Stimulated activated CD8-positive, alpha-beta memory T cell treated with anti-CD3 and anti-CD28 coated beads, Interleukin-15, amount 100 ng/mL, for 1 hour (primary cell): ENCODE data around the gene SERPINB7.
"Not testable (repeated sequence)": the region's sequence is repeated elsewhere in the genome, so short reads cannot be mapped to it uniquely, and the experiment has no call there.

Experiments
- DNase-seq: peaks from one replicate; pipeline ENCODE4 v3.0.0-alpha.2; 2020; ENCODE audit warnings: low read depth

The SERPINB7 gene, protein sequence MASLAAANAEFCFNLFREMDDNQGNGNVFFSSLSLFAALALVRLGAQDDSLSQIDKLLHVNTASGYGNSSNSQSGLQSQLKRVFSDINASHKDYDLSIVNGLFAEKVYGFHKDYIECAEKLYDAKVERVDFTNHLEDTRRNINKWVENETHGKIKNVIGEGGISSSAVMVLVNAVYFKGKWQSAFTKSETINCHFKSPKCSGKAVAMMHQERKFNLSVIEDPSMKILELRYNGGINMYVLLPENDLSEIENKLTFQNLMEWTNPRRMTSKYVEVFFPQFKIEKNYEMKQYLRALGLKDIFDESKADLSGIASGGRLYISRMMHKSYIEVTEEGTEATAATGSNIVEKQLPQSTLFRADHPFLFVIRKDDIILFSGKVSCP

DNA sequence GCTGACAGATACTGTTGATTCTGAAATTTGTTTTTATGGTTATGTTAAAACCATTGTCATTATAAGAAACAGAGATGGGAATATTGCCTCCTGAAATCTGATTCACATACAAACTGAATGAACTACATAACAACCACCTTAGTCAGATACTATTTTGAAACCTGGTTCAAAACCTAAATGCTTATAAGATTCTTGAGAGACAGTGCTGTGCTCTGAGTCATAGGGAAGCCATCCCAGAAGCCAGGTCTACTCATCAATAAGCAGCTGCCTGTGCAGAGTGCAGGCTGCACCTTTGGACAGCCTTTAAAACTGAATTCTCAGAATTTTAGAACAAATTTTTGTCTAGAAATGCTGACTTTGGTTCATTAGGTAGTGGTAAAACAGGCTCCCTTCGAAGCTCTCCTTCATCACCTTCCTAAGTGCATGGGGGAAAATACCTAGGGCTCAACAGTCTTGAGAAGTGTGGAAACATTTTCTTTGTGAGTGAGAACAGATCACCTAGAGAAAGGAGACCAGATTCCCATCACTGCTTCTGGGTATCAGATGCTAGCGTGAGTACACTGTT is at the start of gene SERPINB7:
SERPINB7 (plus strand) TSS at position 253 of the 565 bp plus-strand sequence. CDS start 6,955 bp downstream, outside the sequence.
- DNase-seq, result no peak

DNA sequence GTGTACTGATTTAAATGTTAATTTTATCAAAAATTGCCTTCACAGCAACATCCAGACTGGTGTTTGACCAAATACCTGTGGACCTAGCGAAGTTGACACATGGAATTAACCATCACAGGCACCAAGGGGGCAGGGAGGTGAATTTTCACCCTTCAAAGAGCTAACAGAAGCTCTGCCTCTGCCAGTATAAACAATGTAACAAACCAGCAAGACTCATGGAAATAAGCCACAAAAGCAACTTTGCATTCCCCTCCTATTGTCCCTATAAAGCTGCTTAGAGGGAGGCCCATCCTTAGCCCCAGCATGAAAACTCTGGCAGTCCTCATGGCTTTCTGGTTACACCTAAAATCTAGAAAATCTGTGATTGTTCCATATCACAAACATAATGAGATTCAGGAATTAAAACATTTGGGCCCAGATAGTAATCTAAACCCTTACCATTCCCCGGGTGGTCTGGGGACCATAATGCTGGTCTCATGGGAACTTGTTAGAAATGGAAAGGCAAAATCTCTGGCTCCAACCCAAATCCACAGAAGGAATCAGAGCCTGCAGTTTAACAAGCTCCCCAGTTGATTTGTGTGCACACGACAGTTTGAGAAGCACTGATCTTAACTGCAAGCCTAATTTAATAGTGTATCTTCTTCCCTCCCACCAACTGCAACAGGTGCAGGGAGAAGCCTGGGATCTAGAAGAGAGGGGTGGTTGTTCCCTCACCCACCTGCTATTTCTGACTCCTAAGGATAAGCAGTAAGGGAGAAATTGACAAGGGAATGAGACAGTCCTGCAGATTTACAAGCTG is 49.3 kb upstream of the SERPINB7 start:
- DNase-seq, result no peak

DNA sequence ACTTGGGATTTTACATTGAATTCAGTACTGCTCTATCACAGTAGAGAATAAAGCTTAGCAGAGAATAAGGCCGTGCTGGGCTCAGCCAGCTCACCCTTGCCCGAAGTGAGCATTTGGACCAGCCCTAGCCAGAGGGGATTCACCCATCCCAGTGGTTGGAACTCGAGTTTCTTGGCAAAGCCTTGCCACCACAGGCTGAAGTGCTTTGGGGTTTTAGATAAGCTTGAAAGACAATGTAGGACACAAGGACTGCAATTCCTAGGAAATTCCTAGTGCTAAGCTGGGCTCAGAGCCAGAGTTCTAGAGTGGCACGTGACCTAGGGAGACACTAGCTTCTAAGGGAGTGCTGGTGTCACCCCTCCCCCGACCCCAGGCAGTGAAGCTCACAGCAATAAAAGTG is 44.4 kb upstream of the SERPINB7 start:
- no peak for DNase-seq

DNA sequence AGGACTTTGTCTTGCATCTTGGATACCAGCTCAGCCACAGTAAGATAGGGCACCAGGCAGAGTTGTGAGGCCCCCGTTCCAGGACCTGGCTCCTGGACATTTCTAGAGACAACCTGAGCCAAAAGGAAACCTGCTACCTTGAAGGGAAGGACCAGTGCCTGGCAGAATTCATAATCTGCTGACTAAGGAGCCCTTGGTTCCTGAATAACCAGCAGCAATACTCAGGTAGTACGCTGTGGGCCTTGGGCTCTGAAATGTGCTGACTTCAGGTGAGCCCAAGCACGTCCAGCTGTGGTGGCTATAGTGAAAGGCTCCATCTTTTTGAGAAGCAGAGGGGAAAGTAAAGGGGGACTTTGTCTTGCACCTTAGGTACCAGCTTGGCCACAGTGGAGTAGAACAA is 44.0 kb upstream of the SERPINB7 start:
- no peak for DNase-seq

DNA sequence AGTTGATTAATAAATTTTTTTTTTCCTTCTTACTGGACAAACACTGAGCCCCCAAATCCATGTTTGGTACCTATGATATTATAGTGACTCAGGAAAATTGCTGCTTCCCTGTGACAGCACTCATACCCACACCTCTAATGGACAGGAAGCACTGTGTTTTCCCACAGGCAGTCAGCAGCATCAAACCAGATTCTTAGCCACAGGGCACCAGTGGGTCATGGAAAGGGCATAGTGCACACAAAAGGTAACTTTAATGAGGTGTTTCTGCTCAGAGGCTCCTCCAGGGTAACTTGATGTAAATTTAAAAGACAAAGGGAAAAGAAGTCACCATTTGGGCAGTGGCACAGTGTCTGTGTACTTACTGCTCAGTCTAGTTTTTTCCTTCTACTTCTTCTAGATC is 38.3 kb upstream of the SERPINB7 start:
- DNase-seq, result no peak

DNA sequence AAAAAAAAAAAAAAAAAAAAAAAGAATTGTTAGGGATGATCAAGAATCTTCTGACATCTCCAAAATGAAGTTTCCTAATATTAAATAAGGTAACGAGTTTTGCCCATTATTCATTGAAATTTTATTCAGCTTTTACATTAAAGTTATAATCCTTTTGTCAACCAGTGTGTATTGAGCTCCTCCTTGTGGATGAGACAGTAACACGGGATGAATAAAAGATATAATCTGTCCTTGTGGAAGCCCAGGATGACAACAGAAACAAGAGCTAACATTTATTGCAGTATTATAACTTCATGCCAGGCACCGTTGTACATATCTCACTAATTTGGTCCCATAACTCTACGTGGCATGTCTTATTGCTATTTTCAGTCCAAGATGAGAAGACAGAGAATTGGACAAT is 33.4 kb upstream of the SERPINB7 start:
- DNase-seq, result no peak

DNA sequence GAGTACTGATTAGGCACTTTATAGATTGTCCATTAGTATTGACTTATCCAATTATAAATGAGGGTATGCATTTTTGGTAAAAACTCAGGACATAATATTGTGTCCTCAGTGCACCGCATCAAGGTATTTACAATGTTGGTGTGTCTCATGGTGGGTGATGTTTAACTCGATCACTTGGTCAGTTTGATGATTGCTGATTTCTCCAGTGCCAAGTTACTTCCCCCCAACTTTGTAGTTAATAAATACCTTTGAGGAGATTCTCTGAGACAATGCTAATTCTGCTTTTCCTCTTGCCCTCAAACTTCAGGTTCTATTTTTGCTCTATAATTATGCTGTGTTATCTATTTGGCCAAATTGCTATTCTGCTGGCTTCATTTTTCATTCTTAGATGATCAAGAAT is 28.2 kb upstream of the SERPINB7 start:
- no peak for DNase-seq

DNA sequence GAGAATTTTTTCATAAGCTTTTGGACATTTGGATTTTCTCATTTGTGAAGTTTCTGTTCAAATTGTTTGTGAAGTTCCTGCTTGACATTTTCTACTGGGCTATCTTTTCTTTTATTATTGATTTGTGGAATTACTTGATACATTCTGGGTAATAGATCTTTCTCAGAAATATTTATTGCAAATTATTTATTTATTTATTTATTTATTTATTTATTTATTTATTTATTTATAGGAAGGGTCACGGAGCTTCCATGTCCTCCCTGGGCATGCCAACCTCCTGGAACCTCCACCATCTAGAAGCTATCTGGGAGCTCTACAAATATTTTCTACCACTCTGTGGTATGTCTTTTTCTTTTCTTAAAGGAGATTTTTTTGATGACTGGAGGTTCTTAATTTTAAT is 25.7 kb upstream of the SERPINB7 start:
- DNase-seq, result no peak

DNA sequence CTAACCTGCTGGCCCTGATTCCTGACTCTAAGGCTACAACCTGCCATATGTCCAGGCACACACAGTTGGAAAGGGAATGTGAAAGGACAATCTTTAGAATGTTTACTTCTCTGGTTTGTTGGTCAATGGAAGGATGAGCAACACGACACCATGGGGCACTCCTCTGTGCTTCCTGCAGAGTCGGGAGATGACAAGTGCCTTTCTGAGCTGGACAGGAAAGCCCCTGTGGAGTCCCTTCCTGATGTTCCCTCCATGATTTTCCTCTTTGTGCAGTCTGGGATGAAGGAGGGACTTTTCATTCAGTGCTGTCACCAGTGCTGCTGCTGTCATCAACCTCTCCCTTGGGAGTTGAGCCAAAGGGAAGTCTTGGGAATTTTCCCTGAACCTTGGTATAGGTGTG is 22.6 kb upstream of the SERPINB7 start:
- DNase-seq, result no peak

DNA sequence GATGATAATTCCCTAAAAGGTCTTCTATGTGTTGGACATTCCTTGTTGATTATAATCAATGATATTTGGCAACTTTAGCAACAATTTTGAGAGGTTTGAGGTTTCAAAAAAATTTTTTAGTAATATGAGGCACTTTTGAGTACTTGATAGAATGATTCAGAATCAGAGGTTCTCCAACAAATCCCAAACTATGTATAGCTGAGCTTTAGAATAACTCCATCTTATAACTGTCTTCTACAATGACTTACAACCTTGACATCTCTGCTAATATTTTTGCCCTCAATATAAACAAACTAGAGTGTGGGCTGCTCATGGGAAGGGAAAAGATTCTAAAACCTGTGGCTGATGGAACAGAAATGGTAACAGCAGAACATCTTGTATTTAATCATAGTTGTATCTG is 21.5 kb upstream of the SERPINB7 start:
- DNase-seq, result no peak

DNA sequence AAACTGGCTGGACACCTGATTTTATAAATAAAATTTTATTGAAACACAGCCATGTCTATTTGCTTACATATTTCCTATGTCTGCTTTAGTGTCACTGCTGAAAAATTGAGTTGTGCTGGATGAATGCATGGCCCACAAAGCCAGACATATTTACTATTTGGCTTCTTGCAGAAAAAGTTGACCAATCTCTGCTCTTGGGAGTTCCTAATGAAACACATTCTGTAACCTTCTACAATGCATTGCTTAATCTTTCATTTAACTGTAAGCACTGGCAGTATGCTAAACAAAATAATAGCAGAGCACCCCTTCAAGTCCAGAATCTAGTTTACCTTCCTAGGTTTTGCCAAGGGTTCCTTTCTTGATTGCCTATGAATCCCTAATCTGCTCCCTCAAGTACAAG is 17.7 kb upstream of the SERPINB7 start:
- DNase-seq, result no peak

DNA sequence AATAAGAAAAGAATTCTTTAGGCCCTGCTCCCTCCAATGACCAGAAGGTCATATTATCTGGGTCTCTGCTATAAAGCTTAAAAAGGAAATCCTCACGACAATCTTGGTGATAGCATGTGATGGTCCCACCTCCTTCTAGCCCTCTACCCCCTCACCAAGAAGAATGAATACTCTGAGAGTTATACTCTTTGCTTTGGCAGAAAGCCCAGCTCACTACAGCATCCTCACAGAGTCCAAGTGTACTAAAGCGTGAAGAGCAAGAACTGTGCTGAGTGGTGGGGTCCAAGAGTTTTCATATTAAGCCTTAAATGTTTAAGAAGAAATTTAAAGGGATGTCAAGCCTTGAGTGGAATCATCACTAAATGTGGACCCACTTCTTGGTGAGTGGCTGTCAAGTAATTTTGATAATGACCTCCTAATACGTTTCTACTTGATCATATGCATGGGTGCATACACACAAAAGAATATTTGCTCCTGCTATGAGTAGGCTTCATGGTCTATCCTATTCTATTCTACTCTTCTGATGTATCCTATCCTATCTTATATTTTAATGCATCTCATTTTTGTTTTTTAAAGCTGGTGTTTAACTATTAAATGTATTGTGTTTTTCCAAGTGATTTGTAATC is 16.5 kb upstream of the SERPINB7 start:
- DNase-seq, result no peak

DNA sequence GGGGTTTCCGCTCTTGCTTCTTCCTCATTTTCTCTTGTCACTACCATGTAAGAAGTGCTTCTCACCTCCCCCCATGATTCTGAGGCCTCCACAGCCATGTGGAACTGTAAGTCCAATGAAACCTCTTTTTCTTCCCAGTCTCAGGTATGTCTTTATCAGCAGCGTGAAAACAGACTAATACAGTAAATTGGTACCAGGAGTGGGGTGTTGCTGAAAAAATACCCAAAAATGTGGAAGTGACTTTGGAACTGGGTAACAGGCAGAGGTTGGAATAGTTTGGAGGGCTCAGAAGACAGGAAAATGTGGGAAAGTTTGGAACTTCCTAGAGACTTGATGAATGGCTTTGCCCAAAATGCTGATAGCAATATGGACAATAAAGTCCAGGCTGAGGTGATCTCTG is 15.4 kb upstream of the SERPINB7 start:
- DNase-seq, result not testable (repeated sequence)

DNA sequence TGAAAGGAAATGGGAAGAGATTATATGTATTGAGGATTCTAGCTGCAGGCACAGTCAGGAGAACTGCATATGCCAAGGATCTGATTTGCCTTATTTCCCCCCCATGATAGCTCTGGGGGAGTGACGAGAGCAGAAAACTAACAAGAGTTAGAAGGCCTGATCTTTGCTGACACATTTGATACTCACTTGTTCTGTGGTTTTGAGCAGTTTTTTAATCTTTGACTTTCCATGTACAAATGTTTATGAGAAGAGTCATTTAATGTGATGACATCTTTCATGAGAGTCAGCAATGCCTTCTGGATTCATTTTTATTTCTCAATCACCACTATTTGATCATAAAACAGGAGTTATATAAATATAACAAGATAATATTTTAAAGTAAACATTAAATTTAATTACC is 12.7 kb upstream of the SERPINB7 start:
- no peak for DNase-seq

DNA sequence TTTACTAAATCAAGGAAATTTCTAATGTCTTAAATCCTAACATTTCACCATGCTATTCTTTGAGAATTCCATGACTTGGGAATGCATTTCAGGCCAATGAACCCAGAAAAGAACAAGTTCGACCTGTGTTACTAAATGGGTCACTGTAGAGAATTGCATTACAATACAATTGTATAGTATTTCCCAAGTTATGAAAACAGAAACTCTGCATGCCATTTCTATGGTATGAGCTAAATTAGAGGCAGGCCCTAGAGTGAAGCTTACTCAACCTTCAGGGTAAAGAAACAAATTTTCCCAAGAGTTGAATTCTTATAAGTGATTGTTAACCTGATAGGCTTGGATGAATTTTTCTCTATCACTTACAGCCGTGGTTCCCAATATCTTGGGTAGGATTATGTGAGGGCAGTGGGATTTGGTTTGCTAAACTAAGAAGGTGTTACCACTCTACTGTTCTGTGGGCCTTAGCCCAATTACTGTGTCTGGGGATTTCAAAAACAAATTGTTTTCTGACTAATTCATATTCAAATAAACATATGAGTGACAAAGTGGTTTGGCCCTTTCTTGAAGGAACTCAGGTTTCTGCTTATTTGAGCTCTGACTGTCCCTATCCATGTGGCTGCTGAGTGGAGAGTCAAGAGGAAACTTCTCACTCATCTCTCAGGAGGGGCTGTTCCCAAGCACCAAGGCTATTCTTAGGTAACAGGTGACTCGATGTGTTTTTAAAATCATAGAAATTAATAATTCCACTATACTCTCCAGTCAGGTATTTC is 11.2 kb upstream of the SERPINB7 start:
- DNase-seq, result no peak

DNA sequence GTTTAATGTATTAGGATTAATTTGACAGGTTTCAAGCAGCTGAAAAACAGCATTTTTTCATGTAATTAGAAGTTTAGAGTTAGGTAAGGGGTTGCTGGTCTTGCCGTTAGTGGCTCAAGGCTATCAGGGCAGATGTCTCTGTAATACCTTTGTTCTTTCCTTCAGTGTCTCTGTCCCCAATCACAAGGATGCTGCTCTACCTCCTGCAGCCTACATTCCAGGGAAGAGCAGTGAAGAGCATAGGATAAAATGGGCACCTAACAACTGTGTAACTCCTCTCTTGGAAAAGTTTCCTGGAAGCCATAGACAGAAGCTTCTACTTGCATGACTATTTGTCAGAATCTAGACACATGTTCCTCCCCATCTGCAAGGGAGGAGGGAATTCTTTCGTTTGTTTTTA is 9.4 kb upstream of the SERPINB7 start:
- DNase-seq, result no peak

DNA sequence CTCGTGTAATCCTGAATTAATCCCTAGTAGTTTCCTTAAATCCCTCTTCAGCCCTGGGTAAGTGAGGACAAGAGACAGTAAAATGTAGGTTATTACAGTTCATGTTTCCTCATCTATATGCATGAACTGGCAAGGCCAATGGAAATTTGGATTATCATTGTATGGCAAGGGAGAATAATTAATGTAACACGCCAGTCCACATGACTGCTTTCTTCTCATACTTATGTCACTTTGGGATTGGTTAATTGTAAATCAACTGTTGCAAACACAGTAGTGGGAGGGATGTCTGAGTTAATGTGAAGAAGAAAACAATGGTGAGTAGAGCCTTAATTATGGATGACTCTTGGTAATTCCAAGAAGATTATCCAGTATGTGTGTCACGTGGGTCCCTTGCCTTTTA is 1.7 kb upstream of the SERPINB7 start:
- DNase-seq, result no peak

DNA sequence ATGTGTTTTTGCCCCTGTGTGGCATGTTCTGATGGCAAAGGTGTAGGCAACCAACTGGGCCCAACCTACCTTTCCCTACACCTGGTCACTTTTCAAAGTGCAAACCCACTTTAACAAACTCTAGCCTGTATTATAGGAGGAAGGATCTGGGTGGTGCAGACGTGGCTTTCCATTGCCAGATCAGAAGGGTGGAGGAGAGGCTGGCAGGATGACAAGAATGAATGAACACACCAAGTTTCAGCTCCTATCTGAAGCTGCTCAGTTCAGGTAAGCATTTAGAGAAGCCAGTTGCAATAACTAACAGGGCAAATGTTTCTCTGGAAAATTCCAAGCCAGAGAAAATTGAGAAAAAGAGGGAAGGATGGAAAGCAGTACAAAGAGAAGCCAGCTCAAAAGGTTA is 707 bp upstream of the SERPINB7 start:
- no peak for DNase-seq

DNA sequence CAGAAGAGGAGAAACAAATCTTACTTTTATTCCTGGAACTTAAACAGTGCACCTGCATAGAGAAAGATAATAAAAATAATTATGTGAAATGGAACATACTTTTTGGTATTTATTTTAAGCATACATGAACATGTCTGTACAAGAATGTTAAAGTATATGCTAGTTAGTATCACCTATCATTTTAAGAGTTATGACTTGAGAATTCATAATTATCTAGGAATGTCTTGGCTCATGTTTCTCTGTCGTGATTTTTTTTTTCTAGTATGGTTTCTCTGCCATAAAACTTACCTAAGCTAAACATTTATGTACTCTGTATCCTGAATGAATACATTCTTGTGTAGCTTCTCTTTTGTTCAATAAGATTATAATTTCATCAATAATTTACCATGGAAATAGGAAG is 4.2 kb downstream of the SERPINB7 start:
- no peak for DNase-seq

DNA sequence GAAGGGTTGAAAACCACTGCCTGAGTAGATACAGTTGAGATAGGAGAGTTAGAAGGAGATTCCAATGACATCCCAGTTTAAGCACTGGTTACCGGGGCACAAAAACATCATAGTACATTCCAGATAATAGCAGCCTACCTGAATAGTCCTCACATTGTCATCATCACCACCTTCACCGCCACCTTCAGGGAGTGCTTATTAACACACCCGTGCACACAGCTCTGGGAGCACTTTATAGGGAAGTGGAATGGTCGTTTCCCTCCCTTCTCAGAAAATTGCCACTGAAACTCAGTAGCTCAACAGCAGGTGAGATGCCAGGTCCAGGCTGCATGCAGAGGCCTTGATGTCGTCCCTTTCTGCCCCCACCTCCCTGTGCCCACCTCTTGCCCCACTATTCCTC is 8.2 kb downstream of the SERPINB7 start:
- DNase-seq, result no peak

DNA sequence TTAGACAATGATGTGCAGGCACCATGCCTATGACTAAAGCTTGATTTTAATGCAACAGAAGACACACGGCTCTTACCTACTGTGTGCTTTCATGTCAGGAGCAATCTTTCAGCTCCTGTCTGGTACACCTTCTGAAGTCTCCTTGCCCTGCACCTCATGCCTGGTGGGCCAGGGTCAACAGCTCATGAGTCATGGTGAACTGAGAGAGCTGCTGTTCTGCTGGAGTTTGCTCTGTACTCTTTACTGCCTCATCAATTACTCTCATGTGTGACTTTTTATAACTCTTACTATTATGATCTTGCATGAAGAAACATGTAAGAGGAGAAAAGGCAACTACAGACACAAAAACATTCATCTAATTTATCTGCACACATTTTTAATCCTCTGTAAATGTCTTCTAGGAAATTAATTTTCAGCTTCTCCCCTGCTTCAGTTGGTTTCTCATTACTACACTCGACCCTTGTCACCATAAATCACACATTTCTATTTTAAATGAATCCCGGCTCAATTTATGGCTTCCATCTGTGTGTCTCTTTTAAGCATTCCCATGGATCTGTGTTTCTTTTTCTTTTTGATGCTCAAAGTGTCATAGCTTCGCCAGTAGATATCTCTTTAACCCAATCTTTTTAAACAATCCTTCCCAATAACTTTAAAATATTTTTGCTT is 9.7 kb downstream of the SERPINB7 start:
- no peak for DNase-seq
